DND-41 (cell line): ENCODE data around the gene UNC5CL.

Source experiments
- EZH2 ChIP-seq: IDR thresholded peaks from 3 replicates; pipeline ENCODE4 v1.6.1; 2012; ENCODE audit warnings: borderline replicate concordance, low read depth, mild to moderate bottlenecking, moderate library complexity, low read length, inconsistent platforms; ENCODE audit not compliant: severe bottlenecking
- TF ChIP-seq, protein P1 (sequence below): IDR thresholded peaks from 2 replicates; pipeline ENCODE4 v1.5.1; 2012; ENCODE audit warnings: borderline replicate concordance, low read length, moderate library complexity, mild to moderate bottlenecking; ENCODE audit not compliant: poor library complexity, severe bottlenecking; ENCODE audit errors: extremely low read depth

DNA sequence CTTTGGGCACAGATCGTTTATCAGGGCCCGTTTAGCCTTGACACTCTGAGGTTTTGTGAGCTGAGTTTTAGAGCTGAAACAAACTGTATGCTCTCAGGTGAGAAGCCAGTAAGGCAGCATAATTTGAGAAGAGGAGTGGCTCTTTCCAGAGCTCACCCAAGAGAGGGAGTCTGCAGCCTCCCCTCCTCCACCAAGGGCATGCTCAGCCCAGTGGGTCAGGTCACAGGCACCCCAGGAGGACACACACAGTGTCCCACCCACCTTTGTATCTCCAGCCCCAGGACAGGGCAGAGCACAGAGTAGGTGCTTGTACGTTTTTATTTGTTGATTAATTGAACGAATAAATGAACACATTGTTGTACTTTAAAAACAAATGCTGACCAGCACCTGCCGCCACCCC is 6.6 kb upstream of the UNC5CL start:
- TF ChIP-seq, protein P1, sequence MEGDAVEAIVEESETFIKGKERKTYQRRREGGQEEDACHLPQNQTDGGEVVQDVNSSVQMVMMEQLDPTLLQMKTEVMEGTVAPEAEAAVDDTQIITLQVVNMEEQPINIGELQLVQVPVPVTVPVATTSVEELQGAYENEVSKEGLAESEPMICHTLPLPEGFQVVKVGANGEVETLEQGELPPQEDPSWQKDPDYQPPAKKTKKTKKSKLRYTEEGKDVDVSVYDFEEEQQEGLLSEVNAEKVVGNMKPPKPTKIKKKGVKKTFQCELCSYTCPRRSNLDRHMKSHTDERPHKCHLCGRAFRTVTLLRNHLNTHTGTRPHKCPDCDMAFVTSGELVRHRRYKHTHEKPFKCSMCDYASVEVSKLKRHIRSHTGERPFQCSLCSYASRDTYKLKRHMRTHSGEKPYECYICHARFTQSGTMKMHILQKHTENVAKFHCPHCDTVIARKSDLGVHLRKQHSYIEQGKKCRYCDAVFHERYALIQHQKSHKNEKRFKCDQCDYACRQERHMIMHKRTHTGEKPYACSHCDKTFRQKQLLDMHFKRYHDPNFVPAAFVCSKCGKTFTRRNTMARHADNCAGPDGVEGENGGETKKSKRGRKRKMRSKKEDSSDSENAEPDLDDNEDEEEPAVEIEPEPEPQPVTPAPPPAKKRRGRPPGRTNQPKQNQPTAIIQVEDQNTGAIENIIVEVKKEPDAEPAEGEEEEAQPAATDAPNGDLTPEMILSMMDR = no peak
- TF ChIP-seq EZH2 = no peak
